Measurements from ENCODE around the gene ZNF74. TPM values are rescaled to one million over a fixed set of nuclear protein-coding genes. Genes with fewer than 3 reads are reported as not detected.
"Not testable (repeated sequence)": the region's sequence is repeated elsewhere in the genome, so short reads cannot be mapped to it uniquely, and the experiment has no call there.

The ZNF74 gene
- total RNA-seq, 1 experiment from 2014 or later = 10.8 TPM

- no peak for DNase-seq (ENCODE audit: low spot score)
These were observed 52.5 kb downstream of the ZNF74 start for GRCh38 chr22:20446383-20446970.

GRCh38 chr22:20448630-20449029, 54.7 kb downstream of the ZNF74 start:
- DNase-seq (ENCODE audit: low spot score) = no peak

- DNase-seq (ENCODE audit: low spot score) = no peak
These were observed 56.0 kb downstream of the ZNF74 start for GRCh38 chr22:20449819-20450550.

GRCh38 chr22:20450551-20450906, 56.6 kb downstream of the ZNF74 start:
- DNase-seq (ENCODE audit: low spot score) = no peak

- DNase-seq (ENCODE audit: low spot score) = not testable (repeated sequence)
These were observed 57.3 kb downstream of the ZNF74 start for GRCh38 chr22:20451129-20451778.

- no peak for DNase-seq (ENCODE audit: low spot score)
These were observed 58.0 kb downstream of the ZNF74 start for GRCh38 chr22:20451920-20452319.

- no peak for DNase-seq (ENCODE audit: low spot score)
These were observed 59.3 kb downstream of the ZNF74 start for GRCh38 chr22:20453222-20453621.

GRCh38 chr22:20455709-20456063, 61.7 kb downstream of the ZNF74 start:
- no peak for DNase-seq (ENCODE audit: low spot score)

GRCh38 chr22:20456064-20456721, 62.2 kb downstream of the ZNF74 start:
- DNase-seq (ENCODE audit: low spot score) = peak; percentile 62

- DNase-seq (ENCODE audit: low spot score) = no peak
These were observed 62.7 kb downstream of the ZNF74 start for GRCh38 chr22:20456722-20457076.

GRCh38 chr22:20457506-20458240, 63.7 kb downstream of the ZNF74 start:
- no peak for DNase-seq (ENCODE audit: low spot score)

Other genes with a start within 250 kb of the ZNF74 start
- not detected in 2 replicates for gene CCDC188, start 243.1 kb upstream of the ZNF74 start, total RNA-seq (2014; rRNA removed; shearing (Covaris generic))
- gene RTN4R, start 125.8 kb upstream of the ZNF74 start, total RNA-seq (2014; rRNA removed; shearing (Covaris generic)) = 10.9 and 15.6 TPM in 2 replicates
- gene DGCR6L, start 74.1 kb upstream of the ZNF74 start, total RNA-seq (2014; rRNA removed; shearing (Covaris generic)) = 43.7 and 48.2 TPM in 2 replicates
- gene SCARF2, start 43.7 kb downstream of the ZNF74 start, total RNA-seq (2014; rRNA removed; shearing (Covaris generic)) = 38.2 and 46.6 TPM in 2 replicates
- 12.0 and 13.6 TPM in 2 replicates for gene KLHL22, start 101.6 kb downstream of the ZNF74 start, total RNA-seq (2014; rRNA removed; shearing (Covaris generic))
- 24.7 and 29.7 TPM in 2 replicates for gene MED15, start 113.5 kb downstream of the ZNF74 start, total RNA-seq (2014; rRNA removed; shearing (Covaris generic))